Stimulated activated memory B cell treated with anti-CD40 and anti-IgM and Interleukin-4, amounts not matched to agents 10 μg/mL and 1 μg/mL and 100 μg/mL, for 72 hours (primary cell): ENCODE data around the gene SLC12A9.

Source experiments
- ATAC-seq: fragments of 150-1000 bp; cut with Tn5 transposase; 2 replicates; pipeline ENCODE4 v1.10.0; 2021
- H3K27ac Mint-ChIP-seq: one replicate; pipeline ENCODE4 v1.8.0; 2022; ENCODE audit warnings: mild to moderate bottlenecking, mixed read lengths
- H3K27me3 Mint-ChIP-seq: one replicate; pipeline ENCODE4 v1.8.0; 2022; ENCODE audit warnings: mixed read lengths
- H3K36me3 Mint-ChIP-seq: one replicate; pipeline ENCODE4 v1.8.0; 2022; ENCODE audit warnings: mixed read lengths
- H3K4me1 Mint-ChIP-seq: one replicate; pipeline ENCODE4 v1.8.0; 2022; ENCODE audit warnings: mixed read lengths
- H3K4me3 Mint-ChIP-seq: one replicate; pipeline ENCODE4 v1.8.0; 2022; ENCODE audit warnings: mild to moderate bottlenecking, moderate library complexity, mixed read lengths
- H3K9me3 Mint-ChIP-seq: one replicate; pipeline ENCODE4 v1.8.0; 2022; ENCODE audit warnings: mixed read lengths

The SLC12A9 gene

DNA sequence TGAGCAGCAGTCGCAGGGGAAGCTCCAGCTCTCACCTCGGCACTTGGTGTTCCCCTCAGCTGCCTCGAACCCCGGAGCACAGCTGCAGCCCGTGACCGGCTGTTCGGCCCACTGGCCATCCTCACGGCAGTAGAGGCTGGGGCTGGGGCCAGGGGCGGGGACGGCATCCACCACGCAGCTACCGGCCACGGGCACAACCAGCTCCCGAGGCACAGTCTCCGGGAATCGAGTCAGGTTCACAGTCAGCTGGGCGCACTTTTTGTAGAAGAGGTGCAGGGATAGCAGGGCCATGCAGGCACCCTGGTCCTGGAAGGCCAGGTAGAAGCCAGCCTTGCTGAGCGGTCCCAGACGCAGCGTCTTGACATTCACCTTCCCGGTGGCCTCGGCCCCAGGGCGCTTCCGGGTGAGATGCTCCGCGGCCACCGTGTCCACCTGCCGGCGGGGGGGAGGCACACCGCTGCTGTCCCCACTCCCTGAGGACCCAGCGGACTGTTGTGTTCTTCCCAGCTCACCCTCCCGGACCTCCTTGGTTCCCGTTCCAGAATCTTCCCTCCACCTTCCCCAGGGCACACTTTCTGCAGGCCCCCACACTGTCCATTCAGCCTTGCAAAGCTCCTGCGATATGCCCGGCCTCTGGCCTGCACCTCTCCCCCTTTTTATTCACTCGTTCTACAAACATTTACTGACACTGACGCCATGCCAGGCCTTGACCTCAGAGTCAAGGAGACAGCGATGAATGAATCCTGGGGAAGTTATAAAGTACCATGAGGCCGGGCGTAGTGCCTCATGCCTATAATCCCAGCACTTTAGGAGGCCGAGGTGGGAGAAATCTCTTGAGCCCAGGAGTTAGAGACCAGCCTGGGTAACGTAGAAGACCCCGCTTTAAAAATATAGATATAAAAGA, 30.0 kb upstream of the SLC12A9 start:
- peaks cover 17% of the 10 kb centered on the region for H3K4me1 Mint-ChIP-seq
- no peak overlapping the region for H3K27ac Mint-ChIP-seq
- no peak for ATAC-seq
- no peaks in the 10 kb centered on the region for H3K9me3 Mint-ChIP-seq
- H3K27me3 Mint-ChIP-seq: peaks cover 45% of the 10 kb centered on the region
- H3K4me3 Mint-ChIP-seq: no peak overlapping the region
- no peaks in the 10 kb centered on the region for H3K36me3 Mint-ChIP-seq

DNA sequence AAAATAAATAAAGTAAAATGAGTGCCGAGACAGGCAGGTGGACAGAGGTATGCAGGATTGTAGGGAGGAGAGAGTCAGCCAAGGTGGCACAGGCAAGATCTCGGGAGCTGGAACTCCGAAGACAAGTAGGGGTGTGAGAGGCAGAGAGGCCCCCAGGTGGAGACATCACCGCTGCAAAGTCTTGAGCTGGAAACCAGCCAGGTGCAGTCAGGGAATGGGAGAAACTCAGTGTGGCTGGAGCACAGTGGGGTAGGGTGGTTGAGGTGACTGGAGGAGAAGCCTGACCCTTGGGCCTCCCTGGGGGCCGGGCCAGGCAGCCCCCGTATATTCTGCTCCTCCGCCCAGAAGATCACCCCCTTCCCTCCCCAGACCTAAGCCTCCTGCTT, 29.4 kb upstream of the SLC12A9 start:
- Mint-ChIP-seq H3K27me3 (peaks cover 51% of the 10 kb centered on the region), H3K4me3 (no peak overlapping the region), H3K4me1 (peaks cover 23% of the 10 kb centered on the region), H3K27ac (no peak overlapping the region), H3K36me3 (no peaks in the 10 kb centered on the region), H3K9me3 (no peaks in the 10 kb centered on the region)
- ATAC-seq: no peak

DNA sequence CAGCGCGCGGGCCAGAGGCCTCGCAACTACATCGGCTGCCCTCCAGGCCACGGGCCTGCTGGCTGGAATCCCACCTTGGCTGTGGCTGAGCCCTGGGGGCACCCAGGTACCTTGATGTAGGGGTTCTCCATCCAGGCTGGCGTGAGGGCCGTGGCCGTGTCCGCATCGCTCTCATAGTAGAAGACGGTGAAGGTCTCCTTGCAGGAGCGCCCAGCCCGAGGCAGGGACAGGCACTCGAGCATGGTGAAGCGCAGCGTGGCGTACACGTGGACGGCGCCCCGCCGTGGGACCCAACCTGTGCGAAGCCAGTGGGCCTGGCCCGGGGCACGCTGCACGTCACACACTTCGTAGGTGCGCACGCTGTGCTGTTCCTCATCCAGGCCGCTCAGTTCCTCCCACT, 29.0 kb upstream of the SLC12A9 start:
- H3K4me1 Mint-ChIP-seq: peaks cover 24% of the 10 kb centered on the region
- H3K4me3 Mint-ChIP-seq: no peak overlapping the region
- H3K9me3 Mint-ChIP-seq: no peaks in the 10 kb centered on the region
- ATAC-seq: no peak
- H3K27me3 Mint-ChIP-seq: peaks cover 55% of the 10 kb centered on the region
- H3K36me3 Mint-ChIP-seq: no peaks in the 10 kb centered on the region
- H3K27ac Mint-ChIP-seq: no peak overlapping the region

DNA sequence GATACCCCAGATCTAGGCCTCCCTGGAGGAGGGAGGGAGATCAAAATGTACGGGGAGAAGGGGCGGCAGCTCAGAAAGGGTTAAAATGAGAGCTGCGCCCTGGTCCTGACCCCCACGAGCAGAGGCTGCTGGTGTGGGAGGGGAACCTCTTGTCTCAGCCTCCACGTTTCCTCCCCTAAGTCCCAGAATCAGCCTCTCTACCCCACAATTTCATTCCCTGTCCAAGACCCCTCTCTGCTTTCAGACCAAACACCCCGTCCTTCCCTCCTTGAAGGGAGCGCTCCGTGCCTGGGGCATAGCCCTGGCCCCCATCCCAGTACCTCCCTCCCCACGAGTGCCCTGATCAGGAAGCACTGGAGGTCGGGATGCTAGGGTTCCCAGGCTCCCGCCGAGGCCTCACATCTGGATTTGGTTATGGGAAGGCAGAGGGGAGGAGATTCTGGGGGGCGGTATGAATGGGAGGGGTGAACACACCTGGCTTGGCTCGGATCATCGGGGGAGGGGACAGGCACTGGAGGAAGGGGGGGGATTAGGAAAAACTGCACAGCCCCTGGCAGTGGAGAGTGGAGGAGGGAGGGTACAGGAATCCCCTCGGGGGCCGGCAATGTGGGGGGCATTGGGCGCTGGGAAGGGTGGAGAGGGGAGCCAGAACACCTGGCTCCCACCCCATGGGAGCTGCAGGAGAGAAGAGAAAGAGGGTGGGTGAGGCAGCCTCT, 27.9 kb upstream of the SLC12A9 start:
- Mint-ChIP-seq H3K27ac (no peak overlapping the region), H3K4me1 (peaks cover 24% of the 10 kb centered on the region), H3K9me3 (no peaks in the 10 kb centered on the region), H3K27me3 (peaks cover 66% of the 10 kb centered on the region), H3K4me3 (no peak overlapping the region), H3K36me3 (no peaks in the 10 kb centered on the region)
- no peak for ATAC-seq

DNA sequence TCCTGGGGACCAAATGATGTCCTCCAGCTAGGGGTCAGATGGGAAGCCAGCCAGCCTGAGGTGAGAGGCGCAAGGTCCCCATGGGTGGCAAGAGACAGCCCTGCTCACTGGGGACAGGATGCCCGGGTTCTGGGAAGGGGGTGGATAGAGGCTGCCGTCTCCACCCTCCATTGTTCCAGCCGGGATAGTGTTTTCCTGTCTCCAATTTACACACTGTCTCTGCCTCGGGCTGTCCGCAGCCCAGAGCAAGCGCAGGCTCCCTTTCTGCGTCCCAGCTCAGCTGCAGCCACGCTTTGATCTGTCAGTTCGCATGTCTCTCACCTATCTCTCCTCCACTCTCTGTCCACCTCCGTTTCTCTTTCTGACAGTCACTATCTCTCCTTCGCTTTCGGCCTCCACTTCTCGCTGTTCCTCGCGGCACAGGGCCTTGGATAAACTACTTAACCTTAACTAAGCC, 27.3 kb upstream of the SLC12A9 start:
- no peak overlapping the region for H3K27ac Mint-ChIP-seq
- H3K4me1 Mint-ChIP-seq: peaks cover 24% of the 10 kb centered on the region
- H3K9me3 Mint-ChIP-seq: no peaks in the 10 kb centered on the region
- no peak overlapping the region for H3K4me3 Mint-ChIP-seq
- peaks cover 69% of the 10 kb centered on the region for H3K27me3 Mint-ChIP-seq
- H3K36me3 Mint-ChIP-seq: no peaks in the 10 kb centered on the region
- no peak for ATAC-seq

DNA sequence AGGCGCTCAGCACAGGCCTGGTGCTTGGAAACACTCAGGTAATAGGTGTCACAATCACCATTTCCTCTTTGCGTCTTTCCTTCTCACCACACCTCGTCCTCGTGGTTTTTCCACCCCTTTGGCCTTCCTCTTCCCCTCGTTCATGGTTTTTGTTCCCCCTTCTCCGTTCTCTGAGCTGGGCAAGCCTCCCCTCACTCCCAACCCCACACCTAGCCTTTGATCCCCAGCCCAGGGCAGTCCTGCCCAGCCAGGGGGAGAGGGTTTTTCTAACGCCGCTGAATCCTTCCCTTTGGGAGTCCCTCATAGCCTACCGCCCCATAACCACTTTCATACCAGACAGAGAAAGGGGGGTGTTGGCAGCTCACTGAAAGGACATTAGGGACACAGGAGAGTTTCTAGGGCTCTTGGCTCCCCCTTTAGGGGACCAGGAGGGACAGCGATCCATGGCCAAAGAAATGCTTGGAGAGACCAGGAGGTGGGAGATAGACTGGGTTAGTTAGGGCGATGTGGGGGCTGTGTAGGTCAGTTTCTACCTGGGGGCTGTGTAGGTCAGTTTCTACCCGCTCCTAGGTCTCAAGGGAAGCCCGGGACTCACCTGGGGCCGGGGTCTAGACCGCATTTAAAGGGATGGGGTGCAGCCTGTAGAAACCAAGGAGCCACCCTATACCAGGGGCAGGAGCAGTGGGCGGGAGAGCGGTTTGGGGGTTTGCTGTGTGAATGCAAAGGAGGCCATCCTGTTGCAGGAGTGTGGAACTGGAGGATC, 26.6 kb upstream of the SLC12A9 start:
- no peak for ATAC-seq
- Mint-ChIP-seq H3K36me3 (no peaks in the 10 kb centered on the region), H3K27me3 (peaks cover 69% of the 10 kb centered on the region), H3K9me3 (no peaks in the 10 kb centered on the region), H3K4me3 (peak overlapping the region; percentile 59), H3K27ac (no peak overlapping the region), H3K4me1 (peaks cover 24% of the 10 kb centered on the region)

DNA sequence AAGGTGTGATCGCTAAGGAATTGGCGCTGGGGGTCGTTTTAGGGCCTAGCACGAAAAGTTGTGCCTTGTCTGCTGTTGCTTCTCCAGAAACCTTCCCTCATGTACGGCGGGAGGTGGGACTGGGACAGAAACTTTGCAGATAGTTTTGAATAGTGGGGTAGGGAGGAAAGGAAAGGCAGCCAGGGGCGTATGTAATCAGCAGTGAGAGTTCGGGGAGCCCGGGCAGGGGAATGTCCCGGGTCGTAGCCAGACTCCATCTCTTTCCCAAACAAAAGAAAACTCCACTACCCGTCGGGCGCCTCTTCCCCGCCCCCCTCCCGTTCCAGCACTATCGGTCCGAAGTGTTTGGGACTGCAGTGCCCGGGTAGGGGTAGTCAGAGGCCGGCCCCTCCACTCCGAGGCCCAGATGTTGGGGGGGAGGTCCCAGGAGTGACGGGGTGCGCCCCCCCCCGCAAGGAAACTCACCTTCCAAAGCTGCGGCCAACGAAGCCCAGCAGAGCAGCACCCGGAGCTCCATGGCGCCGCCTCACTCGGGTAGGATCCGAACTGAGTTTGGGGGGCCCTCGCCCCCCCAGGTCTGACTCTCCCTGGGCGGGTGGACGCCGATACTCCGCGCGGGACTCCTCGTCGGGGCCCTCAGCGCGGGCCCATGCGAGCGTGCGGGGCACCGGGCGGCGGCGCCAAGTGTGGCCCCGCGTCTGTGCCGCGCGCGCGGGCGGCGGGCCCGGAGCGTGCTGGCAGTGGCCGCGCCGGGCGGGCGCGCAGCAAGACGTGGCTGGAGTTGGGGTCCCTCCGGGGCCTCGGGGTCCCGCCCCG, 25.8 kb upstream of the SLC12A9 start:
- Mint-ChIP-seq H3K4me1 (peaks cover 24% of the 10 kb centered on the region), H3K27ac (no peak overlapping the region), H3K9me3 (no peaks in the 10 kb centered on the region), H3K36me3 (no peaks in the 10 kb centered on the region), H3K4me3 (peak overlapping the region; percentile 59), H3K27me3 (peaks cover 69% of the 10 kb centered on the region)
- peak; percentile 50 for ATAC-seq

DNA sequence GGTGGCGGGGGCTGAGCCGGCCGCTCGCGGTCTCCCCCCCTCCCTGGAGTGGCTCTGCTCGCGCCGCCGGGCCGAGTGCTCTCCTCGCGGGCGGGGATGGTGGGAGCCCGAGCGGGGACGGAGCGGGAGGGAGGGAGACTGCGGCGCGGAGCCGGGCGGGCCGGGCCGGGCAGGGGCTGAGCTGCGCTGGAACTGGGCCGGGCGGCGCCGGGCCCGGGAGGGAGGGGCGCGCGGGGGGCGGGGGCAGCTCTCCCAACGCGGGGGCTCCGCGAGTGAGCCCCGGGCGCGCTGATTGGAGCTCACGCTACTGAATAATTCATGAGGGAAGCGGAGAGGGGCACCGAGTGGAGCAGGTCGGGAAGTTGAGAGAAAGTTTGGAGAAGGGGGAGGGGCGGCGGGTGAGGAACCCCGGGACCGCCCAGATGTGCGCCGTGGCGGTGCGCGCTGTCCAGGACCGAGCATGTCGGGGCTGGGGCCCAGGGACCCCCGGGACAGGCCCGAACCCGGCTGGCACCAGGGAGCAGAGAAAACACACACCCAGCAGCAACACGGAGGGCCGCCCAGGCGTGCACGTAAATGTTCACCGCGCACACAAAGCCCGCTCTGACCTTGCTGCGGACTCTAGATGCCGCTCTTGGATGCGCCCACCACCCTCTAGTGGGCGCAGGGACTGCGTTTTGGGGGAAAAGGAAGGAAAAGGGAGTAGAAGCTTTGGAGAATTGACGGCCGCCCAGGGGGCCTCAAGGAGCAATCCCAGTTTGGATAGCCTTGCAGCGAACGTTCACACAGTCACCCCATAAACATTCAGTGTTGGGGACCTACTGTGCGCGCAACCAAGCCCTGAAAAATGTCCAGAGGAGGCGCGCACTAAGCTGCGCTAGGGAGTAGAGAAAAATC, 24.9 kb upstream of the SLC12A9 start, which contains the start of gene EPHB4:
TSS of gene EPHB4 (minus strand) at position 194 of the 897 bp plus-strand sequence. CDS start 493 bp downstream, outside the sequence.
- Mint-ChIP-seq H3K36me3 (no peaks in the 10 kb centered on the region), H3K9me3 (no peaks in the 10 kb centered on the region), H3K27ac (no peak within 1 kb of the TSS), H3K27me3 (peaks cover 69% of the 10 kb centered on the region), H3K4me1 (peaks cover 24% of the 10 kb centered on the region), H3K4me3 (peak within 1 kb of the TSS; percentile 68)
- peak; percentile 50 for ATAC-seq

DNA sequence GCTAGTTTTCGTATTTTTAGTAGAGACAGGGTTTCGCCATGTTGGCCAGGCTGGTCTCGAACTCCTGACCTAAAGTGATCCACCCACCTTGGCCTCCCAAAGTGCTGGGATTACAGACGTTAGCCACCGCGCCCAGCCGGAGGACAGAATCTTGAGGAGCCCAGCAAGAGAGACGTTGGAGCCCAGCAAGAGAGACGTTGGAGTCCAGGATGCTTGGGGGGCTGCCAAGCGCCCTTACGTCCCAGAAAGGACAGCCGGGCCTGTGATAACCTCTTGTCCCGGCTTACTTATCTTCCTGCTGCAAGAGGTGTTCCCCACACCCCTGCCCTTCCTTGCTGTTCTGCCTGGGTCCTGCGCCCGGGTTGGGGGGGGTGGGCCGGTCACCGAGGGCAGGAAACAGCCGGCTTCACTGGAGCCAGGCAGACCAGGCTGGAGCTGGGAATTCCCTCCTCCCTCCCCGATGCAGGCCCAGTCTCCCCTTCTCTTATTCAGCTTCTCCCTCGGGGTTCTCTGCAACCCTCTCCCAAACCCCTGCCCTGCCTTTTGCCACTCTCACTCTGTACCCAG, 23.3 kb upstream of the SLC12A9 start:
- no peak for ATAC-seq
- Mint-ChIP-seq H3K9me3 (no peaks in the 10 kb centered on the region), H3K4me1 (peaks cover 24% of the 10 kb centered on the region), H3K36me3 (no peaks in the 10 kb centered on the region), H3K4me3 (no peak overlapping the region), H3K27me3 (peaks cover 53% of the 10 kb centered on the region), H3K27ac (no peak overlapping the region)

DNA sequence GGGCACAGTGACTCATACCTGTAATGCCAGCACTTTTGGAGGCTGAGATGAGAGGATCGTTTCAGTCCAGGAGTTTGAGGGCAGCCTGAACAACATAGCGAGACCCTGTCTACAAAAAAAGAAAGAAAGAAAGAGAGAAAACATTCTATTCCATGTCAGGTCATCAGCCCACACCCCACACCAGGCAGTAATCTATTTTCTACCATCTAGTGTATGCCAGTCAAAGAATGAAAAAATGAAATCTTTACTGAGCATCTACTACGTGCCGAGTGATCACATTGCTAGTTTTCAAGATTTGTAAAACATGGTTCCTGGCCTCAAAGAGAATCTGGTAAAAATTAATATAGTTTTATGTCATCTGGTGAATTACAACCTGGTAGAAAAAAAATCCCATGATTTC, 22.1 kb upstream of the SLC12A9 start:
- Mint-ChIP-seq H3K36me3 (no peaks in the 10 kb centered on the region), H3K4me3 (no peak overlapping the region), H3K27ac (no peak overlapping the region), H3K27me3 (peaks cover 41% of the 10 kb centered on the region), H3K4me1 (peaks cover 21% of the 10 kb centered on the region), H3K9me3 (no peaks in the 10 kb centered on the region)
- no peak for ATAC-seq

DNA sequence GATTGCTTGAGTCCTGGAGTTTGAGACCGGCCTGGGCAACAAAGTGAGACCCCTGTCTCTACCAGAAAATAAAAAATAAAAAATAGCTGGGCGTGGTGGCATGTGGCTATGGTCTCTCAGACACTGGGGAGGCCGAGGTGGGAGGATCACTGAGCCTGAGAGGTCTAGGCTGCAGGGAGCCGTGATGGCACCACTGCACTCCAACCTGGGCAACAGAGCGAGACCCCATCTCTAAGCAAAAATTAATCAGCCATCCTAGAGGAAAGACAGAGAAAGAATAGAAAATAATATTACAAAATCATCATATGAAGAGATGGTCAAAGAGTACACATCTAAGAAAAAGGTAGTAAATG, 20.3 kb upstream of the SLC12A9 start:
- peaks cover 14% of the 10 kb centered on the region for H3K4me1 Mint-ChIP-seq

DNA sequence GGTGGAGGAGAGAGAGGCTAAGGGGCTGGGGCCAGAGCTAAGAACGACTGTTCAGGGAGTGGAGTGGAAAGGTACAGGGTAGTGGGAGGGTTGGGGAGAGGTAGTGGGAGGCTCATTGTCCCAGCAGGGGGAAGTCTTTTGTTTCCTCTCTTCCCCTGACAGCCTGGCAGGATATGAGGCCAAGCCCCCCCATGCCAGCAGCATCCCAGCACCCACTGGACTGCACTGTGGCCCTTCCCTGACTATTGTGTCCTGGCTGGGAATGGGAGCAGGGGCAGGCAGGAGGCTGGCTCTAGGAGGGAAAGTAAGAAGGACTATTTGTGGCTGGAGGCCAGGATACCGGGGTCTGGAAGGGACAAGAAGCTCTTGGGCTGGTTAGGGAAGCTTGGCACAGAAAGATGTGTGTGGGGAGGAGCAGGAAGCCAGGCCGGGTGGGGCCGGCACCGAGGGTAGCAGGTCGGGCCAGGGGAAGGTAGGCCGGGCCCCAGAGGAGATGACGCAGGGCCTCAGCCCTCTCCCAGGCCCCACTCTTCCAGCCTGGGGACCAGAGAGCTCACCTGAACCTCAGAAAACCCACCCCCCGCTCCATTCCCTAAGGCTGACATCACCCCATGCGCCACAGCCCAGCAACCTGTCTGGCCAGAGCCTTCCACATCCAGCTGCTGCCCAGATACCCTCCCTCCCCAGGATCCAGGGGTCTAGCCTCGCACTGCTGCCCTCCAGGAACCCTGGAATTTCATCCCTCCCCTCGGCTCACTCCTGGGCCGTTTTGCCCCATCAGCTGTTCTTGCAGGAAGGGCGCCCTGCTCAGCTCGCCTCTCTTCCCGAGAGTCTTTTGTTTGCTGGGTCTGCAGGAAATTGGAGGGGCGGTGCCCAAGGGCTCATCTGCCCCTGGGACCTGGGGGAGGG, 16.4 kb upstream of the SLC12A9 start:
- H3K4me1 Mint-ChIP-seq: peaks cover 7% of the 10 kb centered on the region
- no peaks in the 10 kb centered on the region for H3K36me3 Mint-ChIP-seq
- H3K27ac Mint-ChIP-seq: peak overlapping the region; percentile 84
- peak overlapping the region; percentile 3 for H3K4me3 Mint-ChIP-seq
- no peak for ATAC-seq
- no peaks in the 10 kb centered on the region for H3K27me3 Mint-ChIP-seq
- no peaks in the 10 kb centered on the region for H3K9me3 Mint-ChIP-seq

More for the DNA sequence above, 20.3 kb upstream of the SLC12A9 start:
- Mint-ChIP-seq H3K9me3 (no peaks in the 10 kb centered on the region), H3K27me3 (peaks cover 26% of the 10 kb centered on the region), H3K4me3 (no peak overlapping the region), H3K27ac (no peak overlapping the region), H3K36me3 (no peaks in the 10 kb centered on the region)
- no peak for ATAC-seq

DNA sequence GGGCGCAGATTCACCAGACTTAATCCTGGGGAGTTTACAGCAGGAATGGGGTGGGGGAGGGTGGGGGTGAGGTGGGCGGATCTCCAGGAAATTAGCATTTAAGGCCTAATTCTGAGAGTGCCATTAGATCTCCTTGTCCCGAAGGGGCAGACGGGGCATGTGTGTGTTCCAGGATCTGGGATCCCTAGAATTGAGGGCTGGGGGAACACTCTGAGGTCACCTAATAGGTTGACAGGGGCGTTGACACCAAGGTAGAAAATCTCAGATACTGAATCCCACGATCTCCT, 15.8 kb upstream of the SLC12A9 start:
- ATAC-seq: no peak
- no peaks in the 10 kb centered on the region for H3K27me3 Mint-ChIP-seq
- peak overlapping the region; percentile 84 for H3K27ac Mint-ChIP-seq
- no peaks in the 10 kb centered on the region for H3K36me3 Mint-ChIP-seq
- no peaks in the 10 kb centered on the region for H3K9me3 Mint-ChIP-seq
- H3K4me3 Mint-ChIP-seq: peak overlapping the region; percentile 82
- H3K4me1 Mint-ChIP-seq: peaks cover 7% of the 10 kb centered on the region
